Activated CD4-positive, alpha-beta T cell treated with anti-CD3 and anti-CD28 coated beads, Interleukin-2, amount 50 U/mL, for 4 hours (primary cell): ENCODE data around the gene PAX5.

ENCODE experiments used
- DNase-seq, 2 experiments: peaks; one replicate each; pipeline ENCODE4 v3.0.0-alpha.2; 2020

PAX5 gene

DNA sequence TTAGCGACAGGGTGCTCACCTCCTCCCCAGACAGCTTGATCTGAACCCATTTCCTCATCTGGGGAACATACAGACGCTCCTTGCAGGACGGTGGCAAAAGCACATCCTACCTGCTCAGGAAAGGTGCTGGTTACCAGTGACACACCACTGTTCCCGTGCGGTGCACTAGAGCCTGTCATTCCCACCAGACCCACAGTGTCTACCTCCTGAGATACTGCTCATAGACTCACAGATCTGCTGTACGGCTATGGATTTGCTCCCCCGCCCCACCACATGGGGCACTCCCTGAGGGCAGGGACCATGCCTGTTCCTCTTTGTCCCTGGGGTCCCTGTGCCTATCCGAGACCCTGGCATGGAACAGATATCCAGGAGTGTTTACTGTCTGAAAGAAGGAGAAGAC, 208.9 kb downstream of the PAX5 start:
- no peak for DNase-seq

DNA sequence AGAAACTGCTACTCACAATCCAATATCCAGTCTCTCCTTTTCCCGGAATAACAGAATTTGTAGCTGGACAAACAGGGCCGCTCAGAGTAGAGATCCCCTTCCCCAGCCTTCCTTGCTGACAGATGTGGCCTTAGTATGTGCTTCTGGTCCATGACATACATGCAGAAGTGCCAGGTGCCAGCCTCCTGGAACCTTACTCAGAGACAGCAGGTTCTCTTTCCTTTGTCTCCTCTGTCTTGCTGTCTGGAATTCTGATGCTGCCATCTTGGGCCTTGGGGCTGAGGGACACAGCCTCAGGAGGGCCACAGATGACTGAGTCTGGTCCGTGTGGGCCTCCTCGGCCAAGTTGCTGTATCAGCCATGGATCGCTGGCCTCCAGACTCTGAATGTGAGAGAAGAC, 210.1 kb downstream of the PAX5 start:
- DNase-seq = no peak

DNA sequence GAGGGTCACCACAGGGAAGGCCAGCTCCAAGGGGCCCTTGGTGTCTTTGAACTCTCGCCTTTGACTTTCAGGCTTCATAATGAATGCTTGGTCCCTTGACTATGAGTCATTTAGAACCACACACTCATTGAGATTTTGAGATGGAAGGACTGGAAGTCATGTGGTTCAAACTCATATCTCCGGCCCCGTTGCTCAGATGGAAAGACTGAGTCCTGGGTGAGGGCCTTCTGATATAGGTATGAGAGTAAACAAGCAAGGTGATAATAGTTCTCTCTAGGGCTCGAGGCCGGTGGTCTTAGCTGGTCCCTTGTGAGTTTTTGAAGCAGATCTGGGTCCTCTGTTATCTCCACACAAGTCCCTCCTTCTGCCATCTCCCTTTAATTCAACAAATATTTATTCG, 210.6 kb downstream of the PAX5 start:
- DNase-seq = no peak

DNA sequence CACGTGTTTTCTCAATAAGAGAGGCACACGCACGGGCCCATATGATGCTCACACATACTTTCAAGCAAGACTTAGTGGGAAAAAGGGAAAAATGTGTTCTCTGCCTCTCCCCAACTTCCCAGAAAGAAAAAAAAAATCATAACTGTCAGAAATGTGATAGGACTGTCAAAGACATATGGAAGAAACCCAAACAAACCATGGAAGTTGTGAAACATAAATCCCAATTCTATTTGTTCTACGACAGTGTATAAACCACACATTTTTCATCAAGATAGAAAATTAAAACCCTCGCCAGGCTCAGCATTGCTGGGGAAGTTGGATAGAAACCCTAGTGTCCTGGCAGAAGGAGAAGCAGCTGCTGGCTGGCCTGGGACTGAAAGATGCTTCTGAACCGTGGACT, 211.9 kb downstream of the PAX5 start:
- no peak for DNase-seq

DNA sequence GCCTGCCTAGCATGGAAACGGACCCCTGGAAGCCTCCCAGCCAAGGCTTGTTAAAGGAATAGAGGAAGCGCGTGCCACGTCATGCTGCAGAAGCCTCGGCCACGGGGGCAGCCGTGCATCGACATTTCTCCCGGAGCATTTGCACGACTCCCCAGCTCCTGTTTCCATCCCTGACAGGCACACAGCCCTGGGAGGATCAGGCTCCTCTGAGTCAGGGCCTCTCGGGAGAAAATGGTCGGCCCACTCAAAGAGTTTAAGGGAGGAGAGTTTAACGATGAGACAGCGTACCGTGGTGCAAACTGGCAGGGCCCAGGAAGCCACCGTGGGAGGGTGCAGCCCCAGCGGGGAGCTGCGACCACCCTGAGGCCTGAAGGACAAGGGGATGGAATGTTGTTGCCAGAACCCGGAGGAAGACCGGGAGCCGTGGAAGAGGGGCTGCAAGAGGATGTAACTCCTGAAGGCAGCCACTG, 213.6 kb downstream of the PAX5 start:
- DNase-seq = no peak

DNA sequence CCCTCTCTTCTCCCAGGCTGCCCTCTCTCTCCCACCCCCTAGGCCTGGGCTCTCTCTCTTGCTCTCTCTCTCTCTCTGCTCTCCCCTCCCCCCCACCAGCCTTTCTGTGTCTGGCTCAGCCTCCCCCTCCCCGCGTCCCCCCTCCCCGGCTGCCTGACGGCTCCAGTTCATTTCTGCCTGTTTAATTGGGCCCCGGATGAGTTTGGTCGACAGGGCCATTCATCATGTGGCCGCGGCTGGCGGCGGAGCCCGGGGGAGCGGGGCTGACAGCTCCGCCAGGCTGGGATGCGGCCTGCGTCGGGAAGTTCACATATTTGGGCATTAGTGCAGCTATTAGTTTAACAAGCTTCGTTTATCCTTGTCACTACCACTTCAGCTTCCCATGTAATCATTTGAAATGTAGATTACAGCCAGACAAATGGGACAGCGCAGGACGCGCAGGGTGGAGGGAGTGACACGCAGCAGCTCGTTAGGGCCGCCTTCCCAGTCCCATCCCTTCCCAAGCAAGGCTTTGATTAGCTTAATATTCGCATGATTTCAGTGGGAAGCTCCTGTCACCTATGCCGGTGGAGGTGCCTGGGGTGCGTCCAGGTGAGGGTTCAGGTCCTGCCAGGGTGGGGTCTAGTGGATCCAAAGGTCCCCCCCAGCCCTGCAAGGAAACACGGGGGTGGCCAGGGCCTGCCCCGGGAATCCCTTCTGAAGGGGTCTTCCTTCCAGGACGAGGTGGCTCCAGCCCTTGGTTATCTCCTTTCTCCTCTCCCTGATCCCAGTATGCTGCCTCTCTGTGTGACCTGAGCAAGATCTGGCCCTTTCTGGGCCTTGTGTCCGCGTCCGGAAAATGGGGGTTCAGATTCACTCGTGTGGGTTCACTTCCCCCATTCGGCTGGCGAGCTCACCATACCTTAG, 214.8 kb downstream of the PAX5 start:
- no peak for DNase-seq

DNA sequence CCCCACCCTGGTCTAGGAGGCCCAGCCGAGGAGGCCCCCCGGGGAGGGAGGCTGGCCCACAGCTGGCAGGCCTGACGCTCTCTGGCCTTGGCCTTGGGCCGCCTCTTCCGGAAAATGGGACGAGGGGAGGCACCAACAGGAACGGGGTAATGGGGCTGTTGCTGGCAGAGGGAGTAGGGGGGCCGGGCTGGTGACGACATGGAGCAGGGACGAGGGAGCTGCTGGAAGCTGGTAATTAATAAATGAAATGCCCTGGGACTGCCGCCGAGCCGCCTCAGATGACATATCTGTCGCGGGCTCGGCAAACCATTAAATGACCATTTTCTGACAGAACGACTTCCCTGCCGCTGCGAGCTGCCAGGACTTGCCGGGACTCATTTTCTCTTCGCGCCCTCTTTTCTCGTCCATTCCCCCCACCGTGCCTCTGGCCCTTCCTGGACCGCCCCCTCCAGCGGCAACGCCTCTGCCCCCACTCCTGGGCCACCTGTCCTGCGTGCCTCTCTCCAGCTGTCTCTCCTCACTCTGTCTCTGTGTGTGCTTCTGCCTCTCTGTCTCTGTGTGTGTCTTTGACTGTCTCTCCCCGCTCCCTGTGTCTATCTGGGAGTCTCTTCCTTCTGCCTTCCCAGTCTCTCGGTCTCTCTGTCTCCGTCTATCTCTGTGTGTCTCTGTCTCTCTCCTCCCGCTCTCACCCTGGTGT, 215.7 kb downstream of the PAX5 start:
- DNase-seq = no peak

DNA sequence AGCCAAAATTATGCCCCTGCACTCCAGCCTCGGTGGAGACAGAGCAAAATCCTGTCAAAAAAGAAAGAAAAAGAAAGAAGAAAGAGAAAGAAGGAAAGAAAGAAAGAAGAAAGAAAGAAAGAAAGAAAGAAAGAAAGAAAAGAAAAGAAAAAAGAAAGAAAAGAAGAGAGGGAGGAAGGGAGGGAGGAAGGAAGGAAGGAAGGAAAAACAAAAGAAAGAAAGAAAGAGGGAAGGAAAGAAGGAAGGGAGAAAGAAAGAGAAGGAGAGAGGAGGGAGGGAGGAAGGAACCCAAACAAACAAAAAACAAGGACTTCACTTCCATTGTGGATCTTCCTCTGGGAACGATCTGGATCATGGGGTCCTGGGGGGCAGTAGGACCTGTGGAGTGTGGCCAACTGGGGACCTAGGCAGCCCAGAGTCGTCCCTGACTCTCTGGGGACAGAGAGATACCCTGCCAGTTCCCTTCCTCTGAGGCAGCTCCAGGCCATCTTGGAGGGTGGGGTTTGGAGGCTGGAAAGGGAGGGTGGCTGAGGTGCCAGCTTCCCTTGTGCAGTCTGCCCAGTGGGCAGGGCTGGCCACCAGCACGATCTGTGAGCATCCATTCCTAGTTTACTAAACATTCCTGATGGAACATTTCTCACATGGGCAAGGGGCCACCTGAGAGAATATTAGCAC, 216.8 kb downstream of the PAX5 start:
- no peak for DNase-seq

DNA sequence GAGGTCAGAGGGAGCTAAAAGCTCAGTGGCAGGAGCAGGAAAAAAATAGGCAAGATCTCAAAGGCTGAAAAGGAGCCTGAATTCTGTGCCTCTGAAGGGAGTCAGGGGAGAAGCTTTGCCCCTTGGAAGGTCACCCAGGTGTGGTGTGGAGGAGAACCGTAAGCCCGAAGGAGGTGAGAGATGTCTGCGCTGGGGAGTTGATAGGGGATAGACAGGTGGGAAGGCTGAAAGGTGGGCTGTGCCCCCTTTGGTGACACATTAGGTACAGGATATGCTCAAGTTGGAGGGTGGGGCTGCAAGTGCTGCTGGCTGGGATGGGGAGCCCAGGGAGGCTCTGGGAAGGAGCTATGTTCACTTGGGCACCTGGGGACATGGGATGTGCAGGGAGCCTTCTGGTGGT, 217.7 kb downstream of the PAX5 start:
- DNase-seq = no peak

DNA sequence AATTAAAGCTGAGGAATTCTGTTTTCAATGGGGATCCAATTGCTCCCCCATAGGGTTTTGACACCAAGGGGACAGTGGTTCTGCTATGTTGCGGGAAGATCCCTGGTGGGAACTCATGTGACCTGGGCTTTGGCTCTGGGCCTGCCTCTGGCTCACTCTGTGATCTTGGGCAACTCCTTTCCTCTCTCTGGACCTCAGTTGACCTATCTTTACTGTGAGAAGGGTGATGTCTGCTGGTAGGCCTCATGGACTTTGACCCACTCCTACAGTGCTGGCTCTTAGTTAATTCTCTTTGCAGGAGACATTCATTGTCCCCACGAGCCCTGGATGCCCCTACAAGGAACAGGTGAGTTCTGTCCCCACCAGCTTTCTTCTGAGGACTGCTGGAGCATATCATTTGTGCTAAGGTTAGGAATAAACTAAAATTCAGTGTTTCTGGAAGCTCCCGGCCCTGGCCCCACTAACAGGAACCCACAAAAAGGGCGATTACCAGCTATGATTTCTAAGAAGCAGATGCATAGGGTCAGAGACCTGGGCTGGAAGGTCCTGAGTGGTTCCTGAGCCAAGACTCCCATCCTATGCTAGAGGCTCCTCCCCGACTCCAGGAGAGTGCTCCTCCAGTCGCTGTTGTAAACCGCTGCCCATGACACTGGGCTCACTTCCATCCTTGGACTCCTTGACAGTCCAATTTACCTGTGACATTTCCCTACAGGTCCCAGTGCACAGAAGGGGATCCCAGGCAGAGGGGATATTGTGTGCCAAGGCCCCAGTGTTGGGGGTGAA, 218.3 kb downstream of the PAX5 start:
- no peak for DNase-seq

DNA sequence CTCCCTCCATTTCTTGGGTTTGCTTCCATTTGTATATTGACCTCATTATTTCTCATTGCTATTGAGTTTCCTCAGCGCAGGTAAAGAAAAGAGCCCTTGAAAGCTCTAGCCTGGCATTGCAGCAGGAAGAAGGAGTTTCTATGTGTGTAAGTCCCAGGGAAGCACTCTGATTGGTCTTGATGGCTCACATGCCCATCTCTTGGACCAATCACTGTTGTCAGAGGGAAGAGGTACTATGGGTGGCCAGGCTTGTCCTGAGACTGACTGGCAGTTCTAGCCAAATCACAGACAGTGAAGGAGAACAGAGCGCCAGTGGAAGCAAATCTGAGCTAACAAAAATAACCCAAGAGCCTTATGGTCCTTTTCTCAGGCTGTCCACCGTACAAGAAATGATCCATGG, 219.0 kb downstream of the PAX5 start:
- DNase-seq = no peak

DNA sequence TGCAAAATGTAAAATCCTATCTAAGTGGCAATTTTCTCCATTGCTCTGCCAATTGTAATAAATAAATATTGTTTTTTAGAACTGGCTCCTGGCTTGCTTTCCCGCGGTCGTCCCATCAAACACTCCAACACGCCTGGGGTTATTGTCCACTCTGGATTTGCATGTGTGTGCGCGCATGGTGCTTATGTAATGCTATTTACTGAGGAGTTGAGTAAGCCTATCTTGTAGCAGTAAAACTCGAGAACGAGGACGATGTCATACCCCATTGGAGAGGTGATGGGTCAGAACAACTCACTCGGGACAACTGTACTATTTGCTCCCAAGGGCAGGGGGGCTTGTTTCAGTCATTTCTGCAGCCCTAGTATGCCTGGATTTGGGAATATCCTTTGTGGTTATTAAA, 220.9 kb downstream of the PAX5 start:
- no peak for DNase-seq

DNA sequence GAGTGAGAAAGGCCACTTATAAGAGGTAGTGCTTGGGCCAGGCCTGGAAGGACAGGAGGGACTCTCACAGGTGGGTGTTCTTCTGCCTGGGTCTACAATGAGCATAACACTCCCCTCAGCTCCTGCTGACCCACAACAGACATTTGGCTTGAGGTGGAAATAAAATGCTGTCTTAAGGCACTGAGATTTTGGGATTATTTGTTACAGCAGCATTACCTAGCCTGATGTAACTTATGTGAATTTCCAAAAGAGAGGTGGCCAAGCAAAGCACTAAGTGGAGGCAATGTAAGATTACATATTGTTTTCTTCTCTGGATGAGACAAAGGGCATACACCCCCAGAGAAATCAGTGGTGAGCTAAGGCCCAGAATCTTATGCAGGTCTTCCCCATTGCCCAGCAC, 221.5 kb downstream of the PAX5 start:
- DNase-seq = no peak

DNA sequence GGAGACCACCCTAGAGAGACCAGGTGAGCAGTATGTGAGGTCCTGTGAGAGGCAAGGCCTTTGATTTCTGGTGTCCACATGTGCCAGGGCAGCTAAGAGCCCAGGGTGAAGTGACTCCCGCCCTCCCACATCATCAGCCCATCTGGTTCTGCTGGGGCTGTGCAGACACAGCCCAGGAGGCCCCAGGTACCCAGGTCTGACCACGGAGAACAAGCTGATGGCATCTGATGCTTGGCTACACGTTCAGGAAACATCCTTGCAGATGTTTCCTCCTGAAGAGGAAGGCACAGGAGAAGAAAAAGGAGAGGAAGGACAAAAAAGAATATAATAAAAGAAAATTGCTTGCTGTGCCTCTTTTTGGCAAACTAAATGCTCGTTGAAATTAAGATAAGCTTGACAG, 225.8 kb downstream of the PAX5 start:
- DNase-seq = no peak

DNA sequence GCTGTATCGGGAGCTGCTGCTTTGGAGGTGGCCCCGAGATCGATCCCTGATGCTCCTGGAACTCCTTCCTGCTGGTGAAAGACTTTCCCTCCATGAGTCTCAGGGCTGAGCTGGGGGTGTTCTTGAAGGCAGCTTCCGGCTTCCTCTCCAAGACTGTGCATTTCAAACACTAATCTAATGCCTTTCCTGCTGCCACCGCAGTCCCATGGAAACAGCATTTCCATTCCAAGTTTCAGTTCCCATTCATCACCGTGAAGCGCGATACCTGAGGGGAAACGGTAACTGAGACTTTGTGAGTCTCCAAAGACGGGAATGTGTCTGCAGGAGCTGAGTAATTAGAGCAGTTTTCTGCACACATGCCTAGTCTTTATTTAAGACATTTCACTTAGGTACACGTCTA, 230.1 kb downstream of the PAX5 start:
- no peak for DNase-seq

DNA sequence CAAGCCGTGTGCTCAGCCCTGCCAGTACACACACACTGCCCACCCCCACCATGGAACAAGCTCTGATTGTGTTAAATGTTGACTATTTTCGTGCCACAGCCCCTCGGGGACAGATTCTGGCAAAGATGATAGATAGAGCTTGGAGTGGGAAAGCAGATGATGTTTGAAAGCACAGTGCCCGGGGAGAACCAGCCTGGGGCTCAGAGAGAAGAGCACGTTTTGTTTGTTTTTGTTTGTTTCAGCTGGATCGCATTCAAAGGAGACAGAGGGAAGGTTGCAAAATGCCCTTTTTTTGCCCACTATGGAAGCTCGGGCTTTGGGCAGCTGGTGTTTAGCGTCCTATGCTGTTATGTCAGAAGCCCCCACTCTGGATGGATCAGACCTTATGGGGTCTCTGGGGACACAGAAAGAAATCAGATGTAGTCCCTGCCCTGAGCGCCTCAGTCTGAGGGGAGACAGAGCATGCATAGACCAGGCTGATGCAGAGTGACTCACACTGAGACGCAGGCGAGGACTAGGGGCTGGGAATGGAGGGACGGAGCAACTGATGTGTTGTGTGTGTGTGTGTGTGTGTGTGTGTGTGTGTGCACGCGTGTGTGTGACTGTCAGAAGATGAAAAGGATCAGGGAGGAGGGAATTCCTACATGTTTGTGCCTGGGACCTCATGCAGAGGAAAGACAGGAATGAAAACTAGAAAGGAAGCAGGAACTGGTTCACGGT, 231.7 kb downstream of the PAX5 start:
- no peak for DNase-seq

DNA sequence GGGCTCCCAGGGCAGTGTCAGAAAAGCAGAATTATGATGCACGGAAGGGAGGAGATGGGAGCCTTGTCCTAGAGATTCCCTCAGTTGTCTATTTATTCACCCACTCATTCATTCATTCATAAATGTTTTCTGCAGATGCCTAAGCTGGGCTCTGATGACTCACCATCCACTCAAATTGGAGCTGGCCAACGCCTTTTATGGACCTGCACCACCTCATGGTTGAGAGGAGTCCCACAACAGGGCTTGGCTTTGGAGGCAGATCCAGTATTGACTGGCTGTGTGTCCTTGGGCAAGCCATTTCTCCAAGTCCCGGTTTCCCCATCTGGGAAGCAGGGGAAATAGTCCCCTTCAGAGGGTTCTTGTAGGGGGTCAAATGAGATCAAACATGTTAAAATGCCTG, 233.6 kb downstream of the PAX5 start:
- DNase-seq = no peak

DNA sequence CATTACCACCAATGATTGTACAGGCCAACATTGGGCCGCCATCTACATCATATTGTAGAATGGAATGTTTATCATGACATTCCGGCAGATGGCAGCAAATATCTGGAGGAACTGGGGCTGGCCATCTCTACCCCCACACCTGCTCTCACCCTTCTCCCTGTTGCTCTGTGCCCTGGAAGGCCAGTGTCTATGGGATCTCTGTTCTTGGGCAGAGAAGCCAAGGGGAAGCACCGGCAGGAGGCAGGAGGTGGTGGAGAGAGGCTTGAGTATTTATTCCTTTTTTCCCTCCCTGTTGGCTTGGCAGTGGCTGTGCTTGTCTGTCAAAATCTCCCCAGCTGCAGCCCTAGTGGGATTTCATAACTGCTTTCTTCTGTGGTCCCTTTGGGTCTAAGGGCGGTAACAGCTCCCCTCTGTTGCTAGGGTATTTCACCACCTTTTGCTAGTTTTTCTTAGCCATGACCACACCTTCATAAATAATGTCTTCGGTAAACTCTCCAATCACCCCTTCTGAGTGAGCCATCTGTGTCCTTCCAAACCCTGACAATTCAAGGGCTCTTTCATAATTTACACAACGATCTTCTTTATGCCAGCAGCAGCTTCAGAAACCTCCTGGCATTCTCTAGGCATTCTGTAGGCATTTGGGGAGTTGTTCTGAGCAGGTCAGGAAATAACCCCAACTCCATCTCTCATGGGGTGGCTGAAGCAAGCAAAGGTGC, 235.6 kb downstream of the PAX5 start:
- DNase-seq = no peak

DNA sequence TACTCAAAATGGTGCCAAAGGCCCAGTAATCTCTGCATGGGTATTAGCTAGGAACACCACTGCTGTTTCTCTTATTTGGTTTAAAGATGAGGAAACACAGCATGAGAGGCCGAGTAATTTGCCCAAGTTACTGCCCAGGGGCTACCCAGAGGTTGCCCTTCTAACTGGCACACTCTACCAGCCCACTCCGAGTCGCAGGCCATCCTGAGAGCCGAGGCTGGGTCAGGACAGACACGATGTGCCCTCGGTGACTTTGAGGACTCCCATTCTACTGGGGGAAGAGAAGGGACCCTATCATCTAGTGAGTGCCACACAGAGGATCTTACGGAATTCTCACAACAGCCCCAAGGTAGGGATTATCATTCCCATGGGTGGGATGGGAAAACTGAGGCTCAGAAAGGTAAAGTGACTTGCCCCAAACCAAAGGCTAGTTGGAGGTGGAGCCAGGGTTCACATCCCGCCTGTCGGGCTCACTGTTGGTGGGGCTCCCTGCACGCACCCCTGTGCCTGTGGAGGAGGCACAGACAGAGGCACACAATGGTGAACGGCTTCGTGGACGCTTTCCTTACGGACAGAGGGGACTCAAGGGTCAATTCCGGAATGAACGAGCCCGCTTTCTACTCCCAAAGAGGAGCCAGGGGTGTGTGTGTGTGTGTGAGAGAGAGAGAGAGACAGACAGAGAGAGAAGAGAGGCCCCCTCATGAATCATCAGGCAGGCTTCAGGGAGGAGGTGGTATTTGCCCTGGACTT, 236.4 kb downstream of the PAX5 start:
- no peak for DNase-seq

DNA sequence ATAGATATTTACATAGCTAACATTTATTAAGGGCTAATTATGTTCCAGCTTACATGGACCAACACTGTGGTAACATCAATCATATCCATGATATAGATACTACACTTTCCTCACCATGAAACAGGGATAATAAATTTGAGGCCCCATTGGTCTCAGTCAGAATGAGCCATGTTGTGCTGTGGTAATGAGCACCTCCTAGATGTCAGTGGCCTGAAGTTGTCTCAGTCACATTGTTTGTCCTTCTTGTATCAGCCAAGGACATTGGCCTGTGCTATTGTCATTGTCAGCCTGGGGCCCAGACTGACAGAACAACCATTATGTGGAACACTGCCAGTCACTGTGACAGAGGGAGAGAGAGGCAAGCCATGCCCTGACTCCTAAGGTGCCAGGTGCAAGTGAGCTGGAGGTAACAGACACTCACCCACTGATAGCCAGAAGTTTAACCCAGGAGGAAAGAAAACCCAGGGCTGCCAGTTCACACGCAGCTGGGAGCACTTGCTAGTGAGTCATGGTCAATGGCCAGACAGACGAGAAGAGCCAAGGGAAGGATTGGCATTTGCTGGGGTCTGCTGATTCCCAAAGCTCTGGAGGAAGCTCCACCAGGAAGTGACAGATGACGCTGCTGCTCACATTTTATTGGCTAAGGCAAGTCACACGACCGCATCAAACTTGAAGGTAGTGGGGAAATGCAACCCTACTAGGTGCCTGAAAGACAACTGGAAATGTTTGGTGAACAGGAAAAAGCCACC, 237.2 kb downstream of the PAX5 start:
- no peak for DNase-seq
